Umbilical cord (tissue), 2 donors: ENCODE results near the gene DLX5. TPM values are rescaled to one million over a fixed set of nuclear protein-coding genes. Genes with fewer than 3 reads are reported as not detected.

Experiments used
- DNase-seq: peaks from one replicate; pipeline ENCODE4 v3.0.0-alpha.2; 2015; ENCODE audit warnings: low spot score
- total RNA-seq: library from RNA; depleted of rRNA; stranded (reverse); fragments of >200 nt; gene quantifications from one replicate; pipeline ENCODE4 v1.2.3, GENCODE V29; 2014; ENCODE audit warnings: low replicate concordance; ENCODE audit not compliant: insufficient read depth

DLX5 gene
- total RNA-seq, 1 donor from 2014 or later, result not detected

DNA sequence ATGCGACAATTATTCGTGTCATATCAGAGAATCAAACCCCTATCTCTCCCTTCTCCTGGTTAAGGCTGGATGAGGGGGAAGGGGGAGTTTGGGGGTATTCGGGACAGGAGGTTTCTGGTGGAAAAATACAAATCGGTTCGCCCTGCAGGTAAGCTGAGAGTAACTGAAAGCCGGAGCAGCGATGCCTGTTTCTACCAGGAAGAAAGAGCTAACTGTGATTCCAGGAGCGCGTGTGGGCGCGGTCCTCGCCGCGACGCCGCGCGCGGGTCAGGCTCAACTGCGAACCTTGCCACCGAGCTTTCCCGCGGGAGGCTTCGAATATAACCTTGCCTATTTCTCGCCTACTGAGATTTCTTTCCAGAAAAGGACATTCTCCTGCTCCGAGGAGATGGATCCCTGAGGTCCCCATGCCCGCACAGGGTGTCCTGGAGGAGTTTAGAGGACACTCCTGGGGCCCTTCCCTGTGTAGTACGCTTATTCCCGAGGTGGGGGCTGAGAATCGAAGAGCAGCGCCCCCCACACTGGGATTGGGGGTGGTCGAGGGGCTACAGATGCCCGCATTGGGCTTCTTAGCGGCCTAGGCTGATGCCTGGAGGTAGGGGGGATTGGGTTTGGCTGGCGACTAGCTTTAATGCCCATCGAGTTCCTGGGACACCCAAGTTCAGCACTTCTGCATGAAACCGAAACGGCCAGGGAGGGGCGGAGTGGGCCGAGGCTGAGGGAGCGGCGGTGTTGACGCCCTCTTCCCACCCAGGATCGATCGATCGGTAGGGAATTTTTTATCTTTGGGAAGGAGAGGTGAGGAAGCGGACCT is 32.2 kb downstream of the DLX5 start:
- no peak for DNase-seq

DNA sequence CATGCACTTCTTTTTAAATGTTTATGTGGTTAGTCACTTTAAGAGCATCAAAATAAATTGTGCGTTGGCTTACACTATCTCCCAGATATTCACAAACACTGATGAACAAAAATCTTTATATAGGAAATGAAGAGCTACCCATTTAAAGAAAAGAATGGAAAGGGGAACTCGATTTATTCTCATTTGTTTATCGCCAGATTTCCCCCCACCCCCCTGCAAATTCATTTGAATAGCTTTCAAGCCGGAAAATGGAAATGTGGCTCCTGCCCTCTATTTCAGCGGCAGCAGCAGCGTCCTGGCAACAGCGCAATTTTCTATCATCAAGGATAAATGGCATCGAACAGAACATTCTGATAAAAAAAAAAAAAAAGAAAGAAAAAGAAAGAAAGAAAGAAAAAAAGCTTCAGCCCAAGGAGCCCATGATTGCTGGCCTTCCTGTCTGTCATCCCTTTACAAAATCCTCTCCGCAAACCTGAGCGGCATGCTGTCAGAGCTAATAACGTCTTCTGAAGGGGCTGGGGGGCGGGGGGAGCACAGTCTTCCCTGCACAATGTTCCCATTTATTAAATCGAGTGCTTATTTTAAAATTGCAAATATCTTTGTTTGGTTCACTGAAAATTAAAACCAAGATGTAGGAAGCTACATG is 33.0 kb downstream of the DLX5 start:
- no peak for DNase-seq

DNA sequence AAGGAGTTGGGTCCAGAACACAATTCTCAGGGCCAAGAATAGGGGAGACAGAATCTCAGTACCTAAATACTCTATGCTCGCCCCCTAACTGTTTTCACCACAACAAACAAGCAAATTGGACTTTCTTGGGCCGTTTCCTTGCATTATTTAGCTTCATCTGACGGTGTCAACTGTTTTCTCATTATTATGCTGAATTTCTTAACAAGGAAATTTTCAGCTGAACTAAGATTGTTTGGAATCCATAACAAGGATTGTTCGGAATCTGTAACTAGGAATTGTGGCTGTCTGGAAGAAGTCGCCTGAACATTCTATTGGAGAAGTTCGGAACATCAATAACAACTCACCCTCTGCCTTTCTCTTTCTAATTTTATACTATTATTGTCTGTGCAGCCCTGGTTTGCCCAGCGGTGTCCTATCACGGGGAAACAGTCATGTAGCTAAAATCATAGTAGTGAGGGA is 34.7 kb downstream of the DLX5 start:
- DNase-seq, result no peak

DNA sequence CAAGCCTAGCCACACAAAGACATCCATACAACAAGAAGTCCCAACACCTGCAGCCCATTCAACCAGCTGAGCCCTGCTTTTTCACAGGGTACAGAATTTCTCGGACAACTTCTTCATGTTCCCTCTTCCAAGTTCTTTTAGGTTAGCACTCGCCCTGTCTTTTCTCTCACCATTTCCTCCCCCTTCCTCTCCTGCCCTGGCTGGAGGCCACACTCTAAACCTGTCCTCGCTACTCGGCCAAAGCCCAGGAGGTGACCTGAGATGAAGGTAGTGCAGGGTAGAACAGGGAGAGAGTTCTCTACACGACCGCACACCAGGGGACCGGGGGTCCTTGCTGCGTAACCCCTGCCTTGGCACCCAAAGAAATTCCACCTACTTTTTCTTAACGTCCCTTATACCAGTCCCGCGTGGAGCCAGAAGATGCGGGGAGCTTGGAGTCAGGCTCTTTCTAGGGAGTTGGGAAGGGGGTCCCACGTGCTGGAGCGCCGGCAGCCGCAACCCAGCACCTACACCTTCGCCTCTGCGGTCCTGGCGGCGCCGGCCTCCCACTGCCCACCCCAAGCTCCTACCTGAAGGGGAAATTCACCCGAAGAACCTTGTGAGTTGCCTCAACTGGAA is 35.3 kb downstream of the DLX5 start:
- DNase-seq, result no peak

DNA sequence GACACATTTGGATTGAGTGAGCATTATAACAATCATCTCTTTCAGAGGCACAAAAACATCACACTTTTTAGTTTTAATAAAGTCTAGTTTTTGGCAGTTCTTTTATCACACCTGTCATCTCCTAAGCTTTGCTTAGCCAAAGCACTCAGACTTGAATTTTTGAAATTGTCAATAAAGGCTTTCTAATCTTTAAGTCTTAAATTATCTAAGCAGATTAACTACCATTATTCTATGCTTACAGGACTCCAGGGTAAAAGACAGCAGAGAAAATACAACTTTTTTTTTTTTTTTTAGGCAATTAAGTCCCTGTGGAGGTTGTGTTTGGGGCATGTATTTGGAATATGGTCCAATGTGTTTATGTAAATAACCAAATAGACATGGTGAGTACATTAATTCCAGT is 36.9 kb downstream of the DLX5 start:
- DNase-seq, result no peak

DNA sequence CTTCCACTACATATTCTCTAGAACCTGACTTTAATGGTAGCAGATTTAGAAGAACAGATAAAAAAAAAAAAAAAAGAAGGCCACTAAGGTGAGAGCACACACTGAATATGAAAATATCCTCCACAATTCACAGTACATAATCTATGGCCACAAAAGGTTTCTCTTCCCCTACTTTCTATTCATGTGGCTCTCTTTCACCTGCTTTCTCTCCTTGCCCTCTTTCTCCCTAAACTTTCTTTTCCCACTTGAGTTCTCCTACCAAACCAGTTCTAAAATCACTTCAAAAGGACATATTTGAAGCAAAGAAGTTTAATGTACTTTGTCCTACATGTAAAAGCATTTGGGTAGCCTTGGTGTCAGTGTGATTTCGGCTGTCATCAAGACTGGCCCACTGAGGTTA is 37.7 kb downstream of the DLX5 start:
- no peak for DNase-seq

DNA sequence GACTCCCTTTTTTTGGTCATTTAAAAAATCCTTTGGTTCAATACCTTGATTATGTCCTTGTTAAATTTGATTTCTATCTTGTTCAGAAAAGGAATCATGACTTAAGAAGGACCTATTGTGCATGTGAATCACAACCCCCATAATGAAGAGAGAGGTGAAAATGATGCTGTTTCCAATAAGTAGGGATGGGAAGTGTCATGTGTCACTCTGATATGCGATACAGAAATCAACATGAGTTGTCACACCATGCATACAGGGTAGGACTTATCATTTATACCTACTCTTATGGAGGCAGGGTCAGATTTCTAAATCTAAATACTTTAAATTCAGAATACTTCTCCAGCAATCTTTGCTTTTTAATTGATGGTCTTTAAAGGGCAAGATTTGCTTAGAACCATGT is 38.6 kb downstream of the DLX5 start:
- no peak for DNase-seq

DNA sequence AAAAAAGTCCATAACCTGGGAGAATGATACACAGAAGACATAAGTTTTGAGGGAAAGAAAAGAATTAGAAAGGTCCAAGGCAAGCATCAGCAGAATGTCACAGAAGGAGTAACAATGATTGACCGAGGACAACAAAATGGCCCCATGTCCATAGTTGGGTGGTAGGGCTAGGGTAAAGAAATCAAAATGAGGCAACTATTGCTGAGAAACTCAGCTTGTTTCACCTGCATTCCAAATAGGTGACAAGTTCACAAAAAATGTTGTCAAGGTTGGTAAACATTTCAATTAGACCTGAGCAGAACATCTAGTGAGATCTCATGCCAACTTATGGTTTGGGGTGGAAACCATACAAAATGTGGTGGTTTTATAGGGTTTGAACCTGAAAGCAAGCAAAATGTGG is 42.0 kb downstream of the DLX5 start:
- no peak for DNase-seq

DNA sequence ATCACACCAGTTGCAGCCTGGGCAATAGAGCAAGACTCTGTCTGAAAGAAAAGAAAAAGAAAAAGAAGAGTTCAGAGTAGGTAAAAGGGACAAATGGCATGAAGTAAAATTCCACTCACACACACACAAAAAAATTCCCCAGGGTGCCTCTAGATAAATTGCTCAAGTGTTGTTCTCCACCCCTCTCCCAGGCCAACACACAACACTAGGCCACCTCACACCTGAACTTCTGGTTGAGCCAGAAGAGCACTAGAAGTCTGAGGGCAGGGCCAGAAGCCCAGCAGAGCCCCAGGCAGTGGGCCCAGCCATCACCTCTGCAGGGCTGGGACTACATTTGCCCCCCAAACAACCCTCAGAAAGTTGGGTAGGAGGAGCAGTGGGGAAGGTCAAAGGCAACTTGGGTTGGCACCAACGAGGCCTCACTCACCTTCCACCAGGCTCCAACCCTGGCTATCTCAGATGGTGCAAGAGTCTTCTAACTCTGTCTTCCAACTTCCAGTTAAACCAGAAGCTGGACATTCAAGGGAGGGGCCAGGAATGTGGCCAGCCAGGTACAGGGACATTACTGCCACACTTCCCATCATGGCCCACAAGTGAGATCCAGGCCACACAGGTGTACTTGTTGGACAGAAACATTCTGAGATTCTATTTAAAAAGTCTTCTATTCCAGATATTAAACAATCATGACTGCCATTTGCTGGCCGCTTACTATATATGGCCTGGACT is 44.9 kb downstream of the DLX5 start:
- DNase-seq, result no peak

DNA sequence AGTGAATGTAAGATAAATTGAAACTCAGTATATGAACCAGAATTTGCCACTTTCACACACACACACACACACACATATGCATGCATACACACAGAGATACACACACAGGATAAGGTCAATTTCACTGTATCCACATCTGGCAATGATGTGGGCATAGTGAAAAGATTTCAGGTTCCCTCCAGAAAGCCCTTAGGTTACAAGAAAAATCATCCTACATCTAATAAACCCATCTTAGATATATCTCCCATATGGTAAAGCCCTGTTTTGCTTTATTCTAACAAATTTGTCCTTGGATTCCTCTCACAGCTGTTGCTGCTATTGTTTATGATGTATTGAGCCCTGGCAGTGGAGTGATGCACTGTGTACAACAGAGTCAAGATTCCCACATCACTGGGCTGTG is 47.2 kb downstream of the DLX5 start:
- no peak for DNase-seq

DNA sequence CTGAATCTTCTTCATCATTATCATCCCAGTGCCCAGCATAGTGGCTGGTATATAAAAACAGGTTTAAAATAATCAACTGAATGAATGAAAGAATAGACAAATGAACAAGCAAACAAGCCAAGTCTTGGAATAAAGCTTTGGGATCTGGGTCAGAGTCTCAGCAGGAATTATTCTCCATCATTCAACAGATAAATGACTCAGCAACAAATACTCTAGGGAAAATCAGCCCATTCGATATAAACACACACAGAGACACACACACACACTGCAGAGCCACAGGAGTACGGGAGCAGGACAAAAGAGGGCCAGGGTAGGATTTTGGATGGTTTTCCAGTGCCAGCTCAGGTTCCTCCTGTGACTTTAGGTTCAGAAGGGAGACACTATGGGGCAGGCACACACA is 48.5 kb downstream of the DLX5 start:
- DNase-seq, result no peak

DNA sequence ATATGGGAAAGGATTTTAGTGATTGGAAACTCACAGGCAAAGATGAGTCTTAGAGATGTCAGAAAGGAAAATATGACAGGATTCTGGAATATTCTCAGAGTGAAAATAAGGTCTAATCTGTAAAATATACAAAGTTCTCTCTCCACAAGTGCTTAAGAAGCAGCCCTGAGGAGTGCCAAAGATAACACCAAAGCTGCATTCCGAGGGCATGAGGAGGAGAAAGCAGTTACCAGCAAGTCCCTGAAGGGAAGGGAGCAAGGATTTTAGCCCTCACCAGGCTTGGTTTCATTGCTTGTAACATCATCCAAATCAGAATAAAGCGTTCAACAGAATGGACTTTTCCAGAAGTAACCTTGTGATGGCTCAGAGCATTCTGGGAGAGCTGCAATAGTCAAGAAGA is 50.6 kb downstream of the DLX5 start:
- no peak for DNase-seq

DNA sequence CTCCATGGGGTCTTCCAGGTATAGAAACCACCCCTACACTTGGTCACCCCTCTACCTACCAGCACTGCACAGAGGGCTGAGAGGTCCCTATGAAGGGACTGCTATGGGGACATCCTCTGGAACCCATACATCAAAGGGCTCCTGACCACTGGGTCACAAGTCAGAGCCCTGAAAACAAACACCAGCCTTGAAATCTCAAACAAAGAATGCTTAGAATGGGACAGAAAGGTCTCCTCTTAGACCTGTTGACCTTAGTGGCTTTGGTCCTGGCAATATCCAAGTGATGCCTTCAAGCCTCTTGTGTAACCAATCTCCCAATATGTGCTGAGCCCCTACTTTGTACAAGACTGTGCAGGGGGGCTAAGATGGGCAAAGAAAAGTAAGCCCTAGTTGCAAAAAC is 53.9 kb downstream of the DLX5 start:
- no peak for DNase-seq

Other genes starting within 250 kb of the DLX5 start
- gene DLX6, start 19.3 kb downstream of the DLX5 start, total RNA-seq, result 2.4 TPM
- gene SDHAF3, start 92.9 kb upstream of the DLX5 start, total RNA-seq, result 25.0 TPM